Fibroblast of lung (primary cell): ENCODE results near the gene TACR1. TPM values are rescaled to one million over a fixed set of nuclear protein-coding genes. Genes with fewer than 3 reads are reported as not detected.
"Not testable (repeated sequence)": the region's sequence is repeated elsewhere in the genome, so short reads cannot be mapped to it uniquely, and the experiment has no call there.

Experiments used
- DNase-seq, 2 donors: peaks; one replicate each; pipeline versions ENCODE4 v3.0.0 to v3.0.0-alpha.2; 2010; ENCODE audit warnings: low read depth in 2 of 2
- H2AFZ ChIP-seq: 2 replicates; pipeline ENCODE4 v1.5.1; 2012; ENCODE audit warnings: low read length, control low read depth, inconsistent platforms
- H3K27ac ChIP-seq: 2 replicates; pipeline ENCODE4 v1.5.1; 2011; ENCODE audit warnings: low read length, control low read depth; ENCODE audit not compliant: insufficient read depth
- H3K27me3 ChIP-seq: 2 replicates; pipeline ENCODE4 v1.5.1; 2011; ENCODE audit warnings: mild to moderate bottlenecking, low read length; ENCODE audit not compliant: control insufficient read depth, insufficient read depth
- H3K36me3 ChIP-seq: 2 replicates; pipeline ENCODE4 v1.5.1; 2011; ENCODE audit warnings: low read length; ENCODE audit not compliant: control insufficient read depth, insufficient read depth
- H3K4me1 ChIP-seq: 2 replicates; pipeline ENCODE4 v1.5.1; 2011; ENCODE audit warnings: low read length; ENCODE audit not compliant: control insufficient read depth, insufficient read depth; ENCODE audit errors: extremely low read depth
- H3K4me2 ChIP-seq: 2 replicates; pipeline ENCODE4 v1.5.1; 2011; ENCODE audit warnings: low read length, control low read depth; ENCODE audit not compliant: insufficient read depth; ENCODE audit errors: extremely low read depth
- H3K4me3 ChIP-seq, 4 experiments: fragments of 200-600 bp in 1 of 4; sonication (generic) in 1 of 4; replicated peaks in 1 of 4; 2 replicates each; pipeline ENCODE4 v1.5.1; 2011 to 2016; ENCODE audit warnings: low read length in 4 of 4, low read depth in 3 of 4, mild to moderate bottlenecking in 3 of 4, control low read depth in 2 of 4, inconsistent platforms in 1 of 4, mixed read lengths in 1 of 4; ENCODE audit not compliant: insufficient read depth in 1 of 4; ENCODE audit errors: control extremely low read depth in 1 of 4
- H3K79me2 ChIP-seq: 2 replicates; pipeline ENCODE4 v1.5.1; 2012; ENCODE audit warnings: mild to moderate bottlenecking, low read length, inconsistent platforms; ENCODE audit not compliant: control insufficient read depth, insufficient read depth
- H3K9ac ChIP-seq: 2 replicates; pipeline ENCODE4 v1.5.1; 2011; ENCODE audit warnings: mild to moderate bottlenecking, low read length, control low read depth; ENCODE audit not compliant: insufficient read depth
- H3K9me3 ChIP-seq: 2 replicates; pipeline ENCODE4 v1.5.1; 2012; ENCODE audit warnings: low read depth, low read length; ENCODE audit not compliant: control insufficient read depth, insufficient read depth
- H4K20me1 ChIP-seq: 2 replicates; pipeline ENCODE4 v1.5.1; 2011; ENCODE audit warnings: low read length; ENCODE audit not compliant: control insufficient read depth, insufficient read depth; ENCODE audit errors: extremely low read depth
- EZH2 ChIP-seq: IDR thresholded peaks from 2 replicates; pipeline ENCODE4 v1.5.1; 2012; ENCODE audit warnings: low read length, control low read depth, mild to moderate bottlenecking; ENCODE audit errors: missing control alignments
- polyA plus RNA-seq, 2 donors: library from polyadenylated mRNA; depleted of rRNA in 1 of 2; stranded (reverse) in 1 of 2; unstranded in 1 of 2; fragments of >200 nt; gene quantifications; 2 replicates each; pipeline ENCODE4 v1.2.1, GENCODE V29; 2011 to 2012; ENCODE audit warnings: missing spikeins in 1 of 2
- total RNA-seq: library from RNA; depleted of rRNA; stranded (reverse); fragments of >200 nt; gene quantifications from 2 replicates; pipeline ENCODE4 v1.2.1, GENCODE V29; 2014
- TF ChIP-seq, protein P1 (sequence below), 2 donors: IDR thresholded peaks in 1 of 2; conservative IDR thresholded peaks in 1 of 2; 1 replicate in 1 of 2; 2 replicates in 1 of 2; pipeline ENCODE4 v1.5.1; 2011 to 2012; ENCODE audit warnings: low read length in 2 of 2, control low read depth in 1 of 2, inconsistent platforms in 1 of 2, low read depth in 1 of 2, mild to moderate bottlenecking in 1 of 2

The TACR1 gene
- total and polyA plus RNA-seq, 2 donors (not counting 1 experiment from before 2014, with no cell fraction given): 0.05 to 0.17 TPM

DNA sequence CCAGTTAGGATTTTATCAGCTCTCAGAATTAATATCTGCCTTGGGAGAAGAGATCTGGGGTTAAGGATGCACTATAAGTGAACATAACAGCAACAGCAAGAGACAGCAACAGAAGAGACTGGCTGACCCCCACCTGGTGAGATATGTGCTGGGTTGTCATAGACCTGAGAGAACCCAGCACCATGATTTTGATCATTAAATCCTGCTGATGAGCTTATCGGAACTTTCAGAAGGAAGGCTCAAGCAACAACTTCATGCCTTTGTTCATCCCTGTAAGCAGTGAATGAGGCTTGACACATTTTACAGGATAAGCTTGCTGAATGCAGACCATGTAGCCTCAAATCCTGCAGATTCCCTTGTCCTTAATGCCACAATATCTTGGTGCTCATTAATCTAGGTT, 140.9 kb downstream of the TACR1 start:
- Histone ChIP-seq H4K20me1 (no peaks in the 10 kb centered on the region), H3K79me2 (no peaks in the 10 kb centered on the region), H2AFZ (no peak overlapping the region), H3K27ac (no peak overlapping the region), H3K4me1 (no peaks in the 10 kb centered on the region), H3K36me3 (no peaks in the 10 kb centered on the region), H3K27me3 (no peaks in the 10 kb centered on the region), H3K4me3 (no peak overlapping the region), H3K9me3 (no peaks in the 10 kb centered on the region), H3K4me2 (no peak overlapping the region), H3K9ac (no peak overlapping the region)
- no peak for TF ChIP-seq EZH2
- TF ChIP-seq, protein P1, sequence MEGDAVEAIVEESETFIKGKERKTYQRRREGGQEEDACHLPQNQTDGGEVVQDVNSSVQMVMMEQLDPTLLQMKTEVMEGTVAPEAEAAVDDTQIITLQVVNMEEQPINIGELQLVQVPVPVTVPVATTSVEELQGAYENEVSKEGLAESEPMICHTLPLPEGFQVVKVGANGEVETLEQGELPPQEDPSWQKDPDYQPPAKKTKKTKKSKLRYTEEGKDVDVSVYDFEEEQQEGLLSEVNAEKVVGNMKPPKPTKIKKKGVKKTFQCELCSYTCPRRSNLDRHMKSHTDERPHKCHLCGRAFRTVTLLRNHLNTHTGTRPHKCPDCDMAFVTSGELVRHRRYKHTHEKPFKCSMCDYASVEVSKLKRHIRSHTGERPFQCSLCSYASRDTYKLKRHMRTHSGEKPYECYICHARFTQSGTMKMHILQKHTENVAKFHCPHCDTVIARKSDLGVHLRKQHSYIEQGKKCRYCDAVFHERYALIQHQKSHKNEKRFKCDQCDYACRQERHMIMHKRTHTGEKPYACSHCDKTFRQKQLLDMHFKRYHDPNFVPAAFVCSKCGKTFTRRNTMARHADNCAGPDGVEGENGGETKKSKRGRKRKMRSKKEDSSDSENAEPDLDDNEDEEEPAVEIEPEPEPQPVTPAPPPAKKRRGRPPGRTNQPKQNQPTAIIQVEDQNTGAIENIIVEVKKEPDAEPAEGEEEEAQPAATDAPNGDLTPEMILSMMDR (conservative IDR thresholded peaks at IDR 0.05 in 1 of 2, IDR thresholded peaks at IDR 0.05 in 1 of 2; ENCODE audit: low read depth in 1 of 2, low read length in 2 of 2): no peak
- no peak for DNase-seq

DNA sequence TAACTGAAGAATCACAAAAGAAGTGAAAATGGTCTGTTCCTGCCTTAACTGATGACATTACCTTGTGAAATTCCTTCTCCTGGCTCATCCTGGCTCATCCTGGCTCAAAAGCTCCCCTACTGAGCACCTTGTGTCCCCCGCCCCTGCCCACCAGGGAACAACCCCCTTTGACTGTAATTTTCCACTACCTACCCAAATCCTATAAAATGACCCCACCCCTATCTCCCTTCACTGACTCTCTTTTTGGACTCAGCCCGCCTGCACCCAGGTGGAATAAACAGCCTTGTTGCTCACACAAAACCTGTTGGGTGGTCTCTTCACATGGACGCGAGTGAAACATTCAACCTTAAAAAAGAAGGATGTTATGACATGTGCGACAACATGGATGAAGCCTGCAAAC, 142.2 kb downstream of the TACR1 start:
- not testable (repeated sequence) for H3K4me1 ChIP-seq, H3K9me3 ChIP-seq, H3K4me2 ChIP-seq, H4K20me1 ChIP-seq, H2AFZ ChIP-seq, H3K79me2 ChIP-seq, H3K4me3 ChIP-seq, H3K27me3 ChIP-seq, H3K9ac ChIP-seq, H3K36me3 ChIP-seq, DNase-seq, H3K27ac ChIP-seq

- Histone ChIP-seq H2AFZ (no peak overlapping the region), H3K36me3 (no peaks in the 10 kb centered on the region), H3K9me3 (no peaks in the 10 kb centered on the region), H4K20me1 (no peaks in the 10 kb centered on the region), H3K4me3 (no peak overlapping the region), H3K4me1 (no peaks in the 10 kb centered on the region), H3K4me2 (no peak overlapping the region), H3K79me2 (no peaks in the 10 kb centered on the region), H3K27me3 (no peaks in the 10 kb centered on the region), H3K9ac (no peak overlapping the region), H3K27ac (no peak overlapping the region)
- TF ChIP-seq, protein P1 (conservative IDR thresholded peaks at IDR 0.05 in 1 of 2, IDR thresholded peaks at IDR 0.05 in 1 of 2; ENCODE audit: low read depth in 1 of 2, low read length in 2 of 2): no peak
- no peak for TF ChIP-seq EZH2
- DNase-seq: peak in 1 of 2 donors; percentile 95
These were observed 143.3 kb downstream of the TACR1 start for GRCh38 chr2:75055820-75056675.
